Prostate gland (tissue), 2 donors: ENCODE results near the gene ATXN7. TPM values are rescaled to one million over a fixed set of nuclear protein-coding genes. Genes with fewer than 3 reads are reported as not detected.
A peak's percentile ranks its signal among the peaks of the same experiment; 100 is the strongest.

ENCODE experiments used
- DNase-seq: peaks from one replicate; pipeline ENCODE4 v3.0.0-alpha.2; 2019; ENCODE audit warnings: low spot score
- H3K27ac ChIP-seq, 2 donors: fragments of 200-600 bp; sonication (generic); 2 replicates each; pipeline ENCODE4 v1.5.1; 2017 to 2019
- H3K27me3 ChIP-seq: fragments of 200-600 bp; sonication (generic); replicated peaks from 2 replicates; pipeline ENCODE4 v1.5.1; 2019; ENCODE audit not compliant: insufficient read depth
- H3K36me3 ChIP-seq, 2 donors: fragments of 200-600 bp; sonication (generic); 1 replicate in 1 of 2; 2 replicates in 1 of 2; pipeline versions ENCODE4 v1.5.1 to v1.8.1; 2017 to 2019
- H3K4me1 ChIP-seq: fragments of 200-600 bp; sonication (generic); replicated peaks from 2 replicates; pipeline ENCODE4 v1.5.1; 2019
- H3K4me3 ChIP-seq, 2 donors: fragments of 200-600 bp; sonication (generic); 2 replicates each; pipeline ENCODE4 v1.5.1; 2017 to 2019
- H3K9me3 ChIP-seq: fragments of 200-600 bp; sonication (generic); 2 replicates; pipeline ENCODE4 v1.5.1; 2017
- POLR2A ChIP-seq: fragments of 450-650 bp; IDR thresholded peaks from one replicate; pipeline ENCODE4 v1.6.1; 2016; ENCODE audit warnings: antibody characterized with exemption, mild to moderate bottlenecking
- POLR2AphosphoS5 ChIP-seq: sonication (generic); formaldehyde crosslinking; IDR thresholded peaks from one replicate; pipeline ENCODE4 v1.6.1; 2017; ENCODE audit warnings: antibody characterized with exemption
- WGBS: methylation state at CpG from one replicate; pipeline ENCODE4 v1.1.5; 2018; 5-methylcytosine and 5-hydroxymethylcytosine counted together
- intact Hi-C: fragments of 100-400 bp; cut with DNase I; formaldehyde crosslinking; loops from one replicate; pipeline ENCODE4 v1.14.2; 2022
- total RNA-seq, 2 donors: library from RNA; depleted of rRNA; stranded (reverse); fragments of >200 nt; gene quantifications; one replicate each; pipeline ENCODE4 v1.1.0, GENCODE V29; 2016
- TF ChIP-seq, protein P1 (sequence below), 4 experiments: fragments of 200-600 bp in 2 of 4; fragments of 450-650 bp in 2 of 4; sonication (generic) in 2 of 4; IDR thresholded peaks; 1 replicate in 3 of 4; 2 replicates in 1 of 4; pipeline ENCODE4 v1.5.1; 2016 to 2019; ENCODE audit warnings: antibody characterized with exemption in 4 of 4, mild to moderate bottlenecking in 2 of 4, moderate library complexity in 2 of 4

The ATXN7 gene
- total RNA-seq, 2 donors from 2014 or later, result 18.0 to 30.8 TPM

DNA sequence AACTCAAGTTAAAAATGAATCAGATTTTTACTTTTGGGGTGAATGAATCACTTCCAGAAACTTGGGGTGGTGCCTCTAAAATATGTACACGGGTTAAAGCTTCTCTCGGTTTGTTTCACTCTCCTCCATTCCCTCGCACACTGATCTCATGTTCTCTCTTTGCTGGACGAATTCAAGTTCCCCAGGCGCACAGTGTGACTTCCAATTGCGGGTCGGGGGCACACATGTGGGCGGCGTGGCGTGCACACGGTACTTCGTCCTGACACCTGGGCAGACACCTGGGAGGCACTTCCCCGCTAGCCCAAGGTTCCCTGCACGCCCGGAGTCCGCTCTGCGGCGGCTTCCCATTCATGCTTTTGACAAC, 47.8 kb downstream of the ATXN7 start:
- Histone ChIP-seq H3K27ac (peak overlapping the region; percentile 93 to 98), H3K4me3 (peak overlapping the region; percentile 79 to 93), H3K4me1 (peaks cover 3% of the 10 kb centered on the region), H3K27me3 (no peaks in the 10 kb centered on the region), H3K36me3 (no peaks in the 10 kb centered on the region), H3K9me3 (no peaks in the 10 kb centered on the region)
- TF ChIP-seq, protein P1, sequence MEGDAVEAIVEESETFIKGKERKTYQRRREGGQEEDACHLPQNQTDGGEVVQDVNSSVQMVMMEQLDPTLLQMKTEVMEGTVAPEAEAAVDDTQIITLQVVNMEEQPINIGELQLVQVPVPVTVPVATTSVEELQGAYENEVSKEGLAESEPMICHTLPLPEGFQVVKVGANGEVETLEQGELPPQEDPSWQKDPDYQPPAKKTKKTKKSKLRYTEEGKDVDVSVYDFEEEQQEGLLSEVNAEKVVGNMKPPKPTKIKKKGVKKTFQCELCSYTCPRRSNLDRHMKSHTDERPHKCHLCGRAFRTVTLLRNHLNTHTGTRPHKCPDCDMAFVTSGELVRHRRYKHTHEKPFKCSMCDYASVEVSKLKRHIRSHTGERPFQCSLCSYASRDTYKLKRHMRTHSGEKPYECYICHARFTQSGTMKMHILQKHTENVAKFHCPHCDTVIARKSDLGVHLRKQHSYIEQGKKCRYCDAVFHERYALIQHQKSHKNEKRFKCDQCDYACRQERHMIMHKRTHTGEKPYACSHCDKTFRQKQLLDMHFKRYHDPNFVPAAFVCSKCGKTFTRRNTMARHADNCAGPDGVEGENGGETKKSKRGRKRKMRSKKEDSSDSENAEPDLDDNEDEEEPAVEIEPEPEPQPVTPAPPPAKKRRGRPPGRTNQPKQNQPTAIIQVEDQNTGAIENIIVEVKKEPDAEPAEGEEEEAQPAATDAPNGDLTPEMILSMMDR (IDR thresholded peaks at IDR 0.05), result no peak
- no peak for TF ChIP-seq POLR2AphosphoS5
- no peak for TF ChIP-seq POLR2A
- DNase-seq, result no peak
- intact Hi-C loops, result loop anchor here (5.0 kb wide), 2 partner anchors 51 to 81 kb away; no protein-coding TSS in a partner anchor
- WGBS, result under 1% methylated on average over 18 of the region's 18 CpGs

DNA sequence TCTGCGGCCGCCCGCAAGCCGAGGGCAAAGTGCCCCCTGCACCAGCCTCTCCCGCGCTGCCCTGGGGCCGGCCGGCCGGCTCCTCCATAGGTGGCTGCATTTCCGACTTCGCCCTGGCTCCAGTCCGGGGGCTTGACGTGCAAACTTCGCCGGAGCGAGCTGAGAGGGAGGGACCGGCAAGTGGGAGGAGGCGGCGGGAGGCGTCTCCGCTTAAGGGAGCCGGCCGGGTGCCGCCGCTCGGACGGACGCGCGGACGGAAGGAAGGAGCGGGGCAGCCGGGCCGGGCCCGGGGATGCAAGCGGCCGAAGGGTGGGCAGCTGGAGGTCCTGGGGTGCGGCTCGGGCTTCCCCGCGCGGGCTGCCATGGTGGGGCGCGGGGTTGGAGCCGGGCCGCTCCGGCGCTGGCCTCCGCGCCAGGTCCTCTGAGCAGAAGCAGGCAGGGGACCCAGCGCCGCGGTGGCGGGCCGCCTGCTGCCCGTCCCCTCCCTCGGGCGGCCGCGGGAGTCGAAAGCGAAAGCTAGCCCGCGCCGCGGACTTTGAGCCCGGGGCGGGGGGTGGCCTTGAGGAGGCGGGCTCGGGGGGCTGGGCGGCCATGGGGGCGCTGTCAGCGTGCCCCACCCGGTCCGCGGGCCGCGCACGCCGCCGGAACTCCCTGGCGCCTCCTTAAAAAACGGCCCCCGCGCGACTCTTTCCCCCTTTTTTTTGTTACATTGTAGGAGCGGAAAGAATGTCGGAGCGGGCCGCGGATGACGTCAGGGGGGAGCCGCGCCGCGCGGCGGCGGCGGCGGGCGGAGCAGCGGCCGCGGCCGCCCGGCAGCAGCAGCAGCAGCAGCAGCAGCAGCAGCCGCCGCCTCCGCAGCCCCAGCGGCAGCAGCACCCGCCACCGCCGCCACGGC, 48.5 kb downstream of the ATXN7 start, which contains the start of gene SCAANT1:
Gene SCAANT1 (minus strand): TSS at position 511 of the 895 bp plus-strand sequence.
- under 1% methylated on average over 93 of the region's 115 CpGs for WGBS
- DNase-seq, result peak; percentile 87
- intact Hi-C loops, result loop anchor here (5.0 kb wide), 2 partner anchors 50 to 80 kb away; no protein-coding TSS in a partner anchor
- Histone ChIP-seq H3K36me3 (no peaks in the 10 kb centered on the region), H3K4me3 (peak within 1 kb of the TSS; percentile 79 to 93), H3K4me1 (peaks cover 3% of the 10 kb centered on the region), H3K9me3 (no peaks in the 10 kb centered on the region), H3K27ac (peak within 1 kb of the TSS; percentile 93 to 98), H3K27me3 (no peaks in the 10 kb centered on the region)
- TF ChIP-seq POLR2A (peak; percentile 55), POLR2AphosphoS5 (peak; percentile 73)
- TF ChIP-seq, protein P1 (IDR thresholded peaks at IDR 0.05), result peak in 2 of 4 experiments; percentile 13 to 24

GRCh38 chr3:63912768-63913588, 49.3 kb downstream of the ATXN7 start:
- H3K9me3 ChIP-seq, result no peaks in the 10 kb centered on the region
- TF ChIP-seq, protein P1 (IDR thresholded peaks at IDR 0.05), result no peak
- TF ChIP-seq POLR2AphosphoS5 (peak; percentile 11), POLR2A (no peak)
- no peaks in the 10 kb centered on the region for H3K27me3 ChIP-seq
- 3% methylated on average over 37 of the region's 46 CpGs for WGBS
- peak; percentile 51 for DNase-seq
- H3K27ac ChIP-seq, result peak overlapping the region; percentile 93 to 98
- intact Hi-C loops, result loop anchor here (5.0 kb wide), 2 partner anchors 49 to 79 kb away; no protein-coding TSS in a partner anchor
- no peaks in the 10 kb centered on the region for H3K36me3 ChIP-seq
- H3K4me3 ChIP-seq, result peak overlapping the region; percentile 79 to 93
- H3K4me1 ChIP-seq, result peaks cover 3% of the 10 kb centered on the region

DNA sequence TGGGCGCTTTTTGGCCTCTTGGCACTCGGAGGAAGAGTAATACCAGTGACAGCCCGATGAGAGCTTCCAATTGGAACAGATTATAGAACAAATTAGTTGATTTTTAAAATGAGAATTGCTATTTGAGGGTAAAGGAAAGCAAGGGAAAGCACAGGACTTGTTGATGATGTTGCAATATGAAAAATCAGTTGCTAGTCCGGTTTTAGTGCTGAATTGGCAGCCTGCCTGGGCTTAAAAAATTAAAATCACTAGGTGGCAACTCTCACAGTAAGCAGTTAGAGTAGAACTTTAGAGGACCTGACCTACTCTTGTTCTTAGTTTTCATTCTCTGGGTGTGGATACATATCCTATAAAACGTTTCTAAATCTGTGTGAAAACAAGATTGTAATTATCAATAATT, 50.6 kb downstream of the ATXN7 start:
- Histone ChIP-seq H3K27ac (peak overlapping the region; percentile 93 to 98), H3K4me1 (peaks cover 3% of the 10 kb centered on the region), H3K9me3 (no peaks in the 10 kb centered on the region), H3K36me3 (no peaks in the 10 kb centered on the region), H3K27me3 (no peaks in the 10 kb centered on the region), H3K4me3 (no peak overlapping the region)
- TF ChIP-seq, protein P1 (IDR thresholded peaks at IDR 0.05), result peak in 1 of 4 experiments; percentile 3
- TF ChIP-seq POLR2A (no peak), POLR2AphosphoS5 (peak; percentile 74)
- intact Hi-C loops, result loop anchor here (5.0 kb wide), 2 partner anchors 48 to 78 kb away; no protein-coding TSS in a partner anchor
- 36% methylated on average over 5 of the region's 5 CpGs for WGBS
- DNase-seq, result peak; percentile 72
